Left lobe of liver (tissue), 2 donors: Measurements from ENCODE around the gene THSD7A. TPM values are rescaled to one million over a fixed set of nuclear protein-coding genes. Genes with fewer than 3 reads are reported as not detected.
"Not testable (repeated sequence)": the region's sequence is repeated elsewhere in the genome, so short reads cannot be mapped to it uniquely, and the experiment has no call there.

Experiments used
- ATAC-seq: fragments of 200-7000 bp; cut with Tn5 transposase; one replicate; pipeline ENCODE4 v1.9.1; 2020; ENCODE audit warnings: mild to moderate bottlenecking, moderate library complexity
- DNase-seq: peaks from one replicate; pipeline ENCODE4 v3.0.0-alpha.2; 2020; ENCODE audit warnings: low spot score
- total RNA-seq: library from RNA; stranded (reverse); gene quantifications from one replicate; pipeline ENCODE4 v1.2.1, GENCODE V29; 2021
- donor health status: DM: no; HTN: no; CAD: no; lungs with moderate emphysema.
- donor health status: DM: no; HTN: yes; CAD: no.

Gene THSD7A
- total RNA-seq, 1 donor from 2014 or later: 1.6 TPM

GRCh38 chr7:11533229-11533820 lies 298.7 kb downstream of the THSD7A start:
- ATAC-seq (no peak), DNase-seq (no peak)

DNA sequence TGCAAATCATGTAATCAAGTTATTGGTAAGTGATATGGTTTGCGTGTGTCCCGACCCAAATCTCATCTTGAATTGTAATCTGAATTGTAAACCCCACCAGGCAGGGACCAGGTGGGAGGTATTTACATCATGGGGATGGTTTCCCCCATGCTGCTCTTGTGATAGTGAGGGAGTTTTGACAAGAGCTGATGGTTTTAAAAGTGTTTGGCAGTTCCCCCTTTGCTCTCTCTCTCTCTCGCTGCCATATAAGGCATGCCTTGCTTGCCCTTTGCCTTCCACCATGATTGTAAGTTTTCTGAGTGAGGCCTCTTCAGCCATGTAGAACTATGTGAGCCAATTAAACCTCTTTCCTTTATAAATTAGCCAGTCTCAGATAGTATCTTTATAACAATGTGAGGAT lies 302.6 kb downstream of the THSD7A start:
- DNase-seq (no peak), ATAC-seq (no peak)

- ATAC-seq: no peak
- DNase-seq: no peak
These were observed 304.3 kb downstream of the THSD7A start for GRCh38 chr7:11527707-11528106.

DNA sequence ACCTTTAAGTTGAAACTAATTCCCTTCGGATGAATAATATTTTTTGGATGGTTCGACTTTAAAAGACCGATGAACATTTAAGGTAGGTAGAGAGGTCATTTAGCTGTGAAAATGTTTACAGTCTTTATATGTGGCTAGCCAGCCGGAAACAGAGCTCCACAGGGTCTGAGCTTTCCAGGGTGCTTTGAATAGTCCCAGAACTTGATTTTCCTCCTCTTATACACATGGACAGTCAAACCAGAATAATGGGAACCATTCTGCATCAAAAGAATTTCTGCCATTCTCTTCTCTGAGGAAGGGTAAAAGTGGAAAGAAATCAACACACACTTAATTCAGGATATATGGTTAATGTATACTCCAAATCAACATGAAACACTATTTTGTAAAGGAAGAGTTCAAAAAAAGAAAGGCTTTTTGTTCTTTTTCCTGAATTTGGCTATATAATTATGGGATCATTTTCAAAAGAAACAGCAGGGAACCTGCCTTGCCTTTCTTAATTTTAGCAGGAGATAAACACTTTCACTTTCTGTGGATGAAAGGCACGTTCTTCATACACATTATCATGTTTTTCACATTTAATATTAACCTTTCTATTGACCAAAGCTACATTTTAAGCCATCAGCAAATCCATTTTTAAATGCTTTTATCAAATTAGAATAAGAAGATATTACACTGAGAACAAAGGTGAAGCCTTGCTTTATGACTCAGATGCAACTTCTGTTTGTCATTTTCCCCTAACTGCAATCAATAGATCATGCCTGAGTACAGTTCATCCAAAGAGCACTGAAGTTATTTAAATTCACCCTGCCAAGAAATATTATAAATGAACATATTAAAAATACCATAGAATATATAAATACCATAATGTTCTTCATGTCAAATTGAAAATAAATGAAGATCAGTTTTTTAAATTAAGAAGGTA lies 307.3 kb downstream of the THSD7A start:
- DNase-seq (no peak), ATAC-seq (peak; percentile 65)

- peak; percentile 73 for ATAC-seq
- not testable (repeated sequence) for DNase-seq
These were observed 310.0 kb downstream of the THSD7A start for GRCh38 chr7:11521964-11522499.

- no peak for DNase-seq
- ATAC-seq: no peak
These were observed 314.1 kb downstream of the THSD7A start for GRCh38 chr7:11517853-11518252.

- peak; percentile 53 for ATAC-seq
- DNase-seq: no peak
These were observed 315.7 kb downstream of the THSD7A start for GRCh38 chr7:11516328-11516727.

GRCh38 chr7:11513460-11513859 lies 318.5 kb downstream of the THSD7A start:
- no peak for DNase-seq
- no peak for ATAC-seq

GRCh38 chr7:11507929-11508328 lies 324.1 kb downstream of the THSD7A start:
- DNase-seq: no peak
- no peak for ATAC-seq

DNA sequence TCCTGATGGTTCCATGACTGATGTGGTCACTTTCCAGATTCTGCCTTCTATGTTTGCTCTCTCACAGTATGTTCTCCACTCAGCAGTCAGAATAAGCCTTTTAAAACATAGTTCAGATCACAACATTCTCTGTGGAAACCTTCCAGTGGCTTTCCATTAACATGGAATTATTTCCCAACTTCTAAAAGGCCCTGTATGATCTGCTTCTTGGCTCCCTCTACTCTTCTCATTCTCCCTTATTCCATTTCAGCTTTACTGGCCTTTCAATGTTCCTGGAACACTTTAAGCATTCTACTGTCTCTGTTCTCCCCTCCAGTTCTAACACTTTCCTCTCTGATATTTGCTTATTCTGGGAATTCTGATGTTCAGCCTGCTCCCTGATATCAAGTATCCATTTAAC lies 325.6 kb downstream of the THSD7A start:
- ATAC-seq (no peak), DNase-seq (no peak)

DNA sequence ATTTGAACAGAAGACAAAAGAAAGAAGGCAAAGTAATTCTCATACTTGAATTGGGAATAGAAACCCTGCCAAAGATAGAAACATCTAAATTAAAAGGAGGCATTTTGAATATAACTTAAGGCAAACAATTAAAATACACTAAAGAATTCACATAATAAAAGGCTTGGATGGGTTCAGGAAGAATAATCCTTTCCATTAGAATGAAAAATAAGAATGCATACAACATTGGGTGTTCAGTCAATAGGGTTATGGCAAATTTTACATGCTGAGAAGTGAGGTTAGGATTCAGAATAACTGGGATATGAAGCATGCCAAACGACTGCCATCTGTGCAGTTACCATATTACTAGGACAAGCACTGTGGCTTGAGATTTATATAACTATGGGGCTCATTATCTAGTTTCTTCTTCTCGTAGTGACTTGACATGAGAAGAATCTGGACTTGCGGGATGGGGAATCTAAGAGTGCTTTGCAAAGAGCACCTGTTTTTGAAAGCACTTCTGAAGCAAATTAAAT lies 326.5 kb downstream of the THSD7A start:
- DNase-seq (no peak), ATAC-seq (no peak)

DNA sequence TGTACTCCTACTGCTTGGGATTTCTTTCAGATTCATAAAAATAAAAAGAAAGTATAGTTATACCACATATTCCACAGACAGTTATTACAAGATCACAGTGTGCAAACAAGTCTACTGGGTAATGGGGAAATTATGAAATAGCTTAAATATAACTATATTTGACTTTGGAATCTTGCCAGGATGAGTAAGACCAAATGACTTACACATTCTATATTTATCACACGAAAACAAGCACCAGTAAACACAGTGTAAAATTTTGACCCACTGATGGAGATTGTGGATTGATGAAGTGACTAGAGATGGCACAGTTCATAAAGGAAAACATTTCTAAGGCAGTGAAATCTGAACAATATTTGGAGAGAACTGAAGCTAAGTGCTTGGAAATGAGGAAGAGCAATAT lies 339.7 kb downstream of the THSD7A start:
- ATAC-seq: no peak
- no peak for DNase-seq

- ATAC-seq: no peak
- no peak for DNase-seq
These were observed 340.2 kb downstream of the THSD7A start for GRCh38 chr7:11491811-11492210.

GRCh38 chr7:11489280-11489679 lies 342.7 kb downstream of the THSD7A start:
- no peak for DNase-seq

DNA sequence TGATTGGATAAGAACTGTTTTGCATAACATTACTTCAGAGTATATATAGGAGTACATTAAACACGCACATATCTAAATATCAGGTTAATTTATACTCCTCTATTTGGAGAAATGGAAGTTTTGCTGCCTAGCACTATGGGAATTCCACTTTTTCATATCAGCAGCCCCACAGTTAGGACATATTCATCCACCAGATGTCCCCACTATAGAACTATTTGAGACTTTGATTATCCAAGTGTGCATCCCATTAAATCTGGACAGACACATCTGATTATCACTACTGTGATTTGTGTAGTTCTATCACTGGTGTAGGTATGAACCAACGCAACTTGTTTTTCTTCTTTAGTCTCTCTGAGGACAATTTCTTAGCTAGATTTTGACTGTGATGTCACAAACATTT lies 345.7 kb downstream of the THSD7A start:
- DNase-seq (no peak), ATAC-seq (peak; percentile 81)

More at GRCh38 chr7:11489280-11489679, 342.7 kb downstream of the THSD7A start:
- ATAC-seq: no peak

DNA sequence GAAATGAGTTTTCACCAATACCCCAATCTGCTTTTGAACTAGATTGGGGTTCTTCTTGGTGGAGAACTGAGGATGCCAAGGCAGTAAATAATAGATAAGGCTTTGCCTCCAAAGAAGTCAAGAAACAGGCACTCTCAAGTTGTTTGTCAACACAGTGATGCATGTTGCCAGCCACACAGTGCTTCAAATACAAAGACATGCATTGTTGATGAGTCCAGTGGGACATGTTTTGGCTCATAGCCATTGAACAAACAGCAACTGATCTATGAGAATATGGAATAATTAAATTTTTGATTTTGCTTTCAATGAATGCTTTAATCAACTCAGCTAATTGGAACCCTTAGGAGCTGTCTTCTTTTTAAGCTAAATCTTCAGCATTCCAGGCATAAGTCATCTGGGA lies 346.4 kb downstream of the THSD7A start:
- DNase-seq (no peak), ATAC-seq (no peak)

DNA sequence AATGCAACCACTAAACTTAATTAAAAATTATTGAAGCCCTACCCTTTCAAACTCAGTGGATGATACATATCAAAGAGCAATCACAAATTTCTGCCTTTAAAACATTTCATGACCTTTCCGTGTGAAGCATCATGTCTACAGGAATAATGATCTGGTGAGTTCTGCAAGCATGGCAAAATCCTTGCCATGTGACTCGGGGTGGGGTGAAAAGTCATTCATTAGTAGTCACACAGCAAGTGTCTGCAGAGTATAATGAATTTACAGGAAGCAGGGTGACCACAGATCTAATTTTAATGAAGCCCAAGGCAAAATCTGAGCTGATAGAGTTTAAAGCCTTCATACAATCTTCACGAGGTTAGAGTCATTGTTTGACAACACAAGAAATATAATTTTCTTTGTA lies 351.9 kb downstream of the THSD7A start:
- ATAC-seq: no peak
- no peak for DNase-seq

GRCh38 chr7:11478882-11479281 lies 353.1 kb downstream of the THSD7A start:
- no peak for ATAC-seq
- no peak for DNase-seq

GRCh38 chr7:11478426-11478825 lies 353.6 kb downstream of the THSD7A start:
- ATAC-seq: no peak

GRCh38 chr7:11474902-11475585 lies 357.0 kb downstream of the THSD7A start:
- no peak for DNase-seq
- ATAC-seq: no peak

More at GRCh38 chr7:11478426-11478825, 353.6 kb downstream of the THSD7A start:
- no peak for DNase-seq

- DNase-seq (no peak), ATAC-seq (peak; percentile 89)
These were observed 358.1 kb downstream of the THSD7A start for GRCh38 chr7:11473807-11474424.
